Myometrial cell (primary cell): ENCODE measurements around the gene HCFC1. TPM values are rescaled to one million over a fixed set of nuclear protein-coding genes. Genes with fewer than 3 reads are reported as not detected.

Experiments
- total RNA-seq: library from RNA; depleted of rRNA; stranded (reverse); fragments of >200 nt; gene quantifications from 2 replicates; pipeline ENCODE4 v1.2.3, GENCODE V29; 2015

Gene HCFC1
- total RNA-seq, result 30.3 and 30.7 TPM in 2 replicates

DNA sequence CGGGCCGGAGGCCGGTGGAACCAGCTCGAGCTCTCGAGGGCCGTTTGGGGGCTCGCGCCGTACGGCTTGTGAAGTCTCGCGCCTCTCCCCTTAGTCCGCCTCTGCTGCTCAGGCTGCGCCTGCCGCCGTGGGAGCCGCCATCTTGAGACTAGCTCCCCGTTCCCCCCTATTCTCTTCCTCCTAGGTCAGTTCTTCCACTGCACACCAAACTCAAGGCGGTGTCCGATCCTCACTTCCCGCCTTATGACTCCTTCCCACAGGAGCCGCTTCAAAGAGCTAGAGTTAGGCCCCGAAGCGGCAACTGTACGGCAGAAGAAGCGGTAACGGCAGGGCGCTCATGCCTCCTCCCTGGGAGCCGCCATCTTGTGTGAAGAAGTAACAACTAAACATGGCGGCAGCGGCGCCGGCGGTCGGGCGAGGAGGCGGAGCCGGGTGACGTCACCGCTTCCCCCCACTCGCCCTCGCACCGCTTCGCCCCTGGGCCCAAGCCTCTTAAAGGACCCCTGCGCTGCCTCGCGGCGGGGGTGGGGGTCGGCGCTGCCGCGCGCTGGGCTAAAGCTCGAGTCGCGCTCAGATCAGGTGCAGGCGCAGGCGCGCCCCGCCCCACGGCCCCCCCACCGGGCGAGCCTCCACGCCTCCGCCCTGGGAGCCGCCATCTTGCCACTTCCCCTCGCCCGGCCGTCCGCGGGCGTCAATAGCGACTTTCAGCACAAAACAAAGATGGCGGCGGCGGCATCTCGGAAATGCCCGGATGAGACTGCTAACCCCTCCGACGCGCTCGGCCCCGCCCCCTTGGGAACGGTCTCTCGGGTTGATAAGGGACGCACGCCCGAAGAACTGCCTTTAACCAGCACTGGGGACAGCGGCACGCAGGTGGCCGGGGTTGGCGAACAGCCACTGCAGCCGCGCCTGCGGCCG lies at the start of gene HCFC1:
TSS of gene HCFC1 (minus strand) at position 369 of the 918 bp plus-strand sequence. CDS start 978 bp downstream, outside the sequence.

DNA sequence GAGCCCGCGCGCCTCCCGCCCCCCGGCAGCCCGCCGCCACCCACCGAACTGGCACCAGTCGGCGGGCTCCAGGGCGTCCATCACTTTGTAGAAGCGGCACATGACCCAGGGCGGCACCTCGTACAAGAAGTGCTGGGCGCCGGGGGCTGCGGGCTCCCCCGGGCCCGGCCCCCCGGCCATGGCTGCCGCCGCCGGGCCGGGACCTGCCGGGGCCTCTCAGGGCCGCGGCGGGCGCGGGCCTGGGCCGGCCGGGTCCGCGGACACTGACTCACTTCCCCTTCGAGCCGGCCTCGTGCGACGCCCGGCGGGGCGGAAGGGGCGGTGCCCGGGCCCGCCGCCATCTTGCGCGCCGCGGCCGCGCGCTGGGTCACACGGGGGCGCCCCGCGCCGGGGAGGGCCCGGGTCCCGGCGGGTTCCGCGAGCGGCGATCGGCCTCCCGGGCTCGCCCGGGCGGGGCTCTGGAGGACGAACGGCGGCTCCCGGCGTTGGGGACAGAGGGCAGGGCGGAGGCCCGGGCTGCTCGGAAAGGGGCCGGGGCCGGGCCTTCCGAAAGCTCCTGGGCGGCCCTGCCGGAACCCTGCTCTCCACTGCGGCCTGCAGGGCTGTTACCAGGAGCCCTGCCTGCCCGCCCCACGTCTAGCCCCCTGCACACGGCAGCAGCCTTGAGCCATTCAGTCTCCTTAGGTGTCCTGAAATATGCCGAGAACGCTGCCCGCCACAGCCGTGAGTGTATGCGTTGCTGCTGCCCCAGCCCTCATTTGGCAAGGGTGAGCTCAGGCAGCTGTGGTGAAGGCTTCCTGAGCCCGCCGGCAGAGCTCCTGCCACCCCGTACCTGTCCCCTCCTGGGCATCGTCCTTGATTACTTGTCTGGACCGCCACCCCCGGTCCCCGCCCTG lies 48.3 kb upstream of the HCFC1 start, which contains the start of gene IRAK1:
TSS of gene IRAK1 (minus strand) at position 270 of the 896 bp plus-strand sequence. CDS start at position 180, 90 bp downstream.

DNA sequence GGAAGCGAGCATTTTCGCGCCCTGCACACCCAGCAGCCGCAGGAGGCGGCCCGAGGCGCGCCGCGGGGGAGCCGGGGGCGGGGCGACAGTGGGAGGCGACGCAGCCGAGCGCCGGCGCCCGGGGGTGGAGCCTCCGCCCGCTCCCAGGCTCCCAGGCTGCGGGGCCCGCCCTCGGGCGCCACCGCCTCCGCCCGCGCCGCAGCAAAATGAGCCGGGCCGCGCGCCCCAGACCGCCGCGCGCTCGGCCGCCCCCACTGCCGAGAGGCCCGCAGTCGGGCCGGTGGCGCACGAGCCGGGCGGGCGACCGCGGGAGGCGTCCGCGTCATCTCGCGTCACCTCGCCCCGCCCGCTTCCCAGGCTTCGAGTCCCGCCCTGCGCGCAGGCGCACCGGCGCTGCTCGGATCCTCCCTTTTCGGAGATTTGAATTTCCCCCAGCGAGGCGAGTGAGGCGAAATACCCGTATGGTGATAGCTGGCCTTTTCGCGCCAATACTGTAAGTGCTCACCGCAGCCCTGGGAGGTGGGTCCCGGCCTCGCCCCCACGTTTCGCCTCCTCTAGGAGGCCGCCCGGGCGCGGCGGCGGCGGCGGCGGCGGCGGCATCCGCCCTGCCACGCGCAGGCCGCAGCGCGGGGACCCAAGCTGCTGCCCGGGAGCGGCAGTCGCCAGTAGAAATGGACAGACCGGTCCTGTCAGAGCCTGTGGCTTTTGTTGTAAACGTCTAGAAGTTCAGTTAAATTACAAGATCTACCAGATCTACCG lies 929 bp upstream of the HCFC1 start, which contains the start of gene TMEM187:
TSS of gene TMEM187 (plus strand) at position 387 of the 759 bp plus-strand sequence. CDS start 9,309 bp downstream, outside the sequence.

DNA sequence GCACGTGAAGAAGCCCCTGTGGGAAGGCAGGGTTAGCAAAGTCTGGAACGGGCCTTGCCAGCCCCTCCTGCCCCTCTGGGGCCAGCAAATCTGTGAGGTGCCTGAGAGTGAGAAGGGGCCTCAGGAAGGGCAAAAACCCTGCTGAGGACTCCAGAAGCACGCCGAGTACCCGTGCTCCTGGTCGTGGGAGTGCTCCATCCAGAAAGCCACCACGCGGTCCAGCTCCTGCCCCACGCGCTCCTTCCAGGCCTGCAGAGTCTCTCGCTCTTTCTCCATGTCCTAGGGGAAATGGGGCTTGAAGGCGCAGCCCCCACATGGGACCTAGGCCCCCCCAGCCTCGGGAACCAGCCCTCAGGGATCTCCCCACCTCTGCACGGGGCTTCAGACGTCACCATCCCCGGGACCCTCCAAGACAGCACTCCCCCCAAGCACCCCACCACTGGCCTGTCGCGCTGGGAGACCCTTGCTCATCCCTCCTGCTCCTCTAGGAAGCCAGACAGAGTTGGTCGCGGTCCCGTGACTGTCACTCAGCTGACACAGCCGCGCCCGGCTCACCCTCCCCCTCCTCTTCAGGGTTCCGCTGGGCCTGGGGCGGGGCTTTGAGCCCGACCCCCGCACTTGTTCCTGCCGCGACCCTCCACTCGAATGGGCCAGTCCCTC lies 27.3 kb downstream of the HCFC1 start, which contains the start of gene RENBP:
TSS of gene RENBP (minus strand) at position 504 of the 660 bp plus-strand sequence. CDS start at position 471, 33 bp downstream.

DNA sequence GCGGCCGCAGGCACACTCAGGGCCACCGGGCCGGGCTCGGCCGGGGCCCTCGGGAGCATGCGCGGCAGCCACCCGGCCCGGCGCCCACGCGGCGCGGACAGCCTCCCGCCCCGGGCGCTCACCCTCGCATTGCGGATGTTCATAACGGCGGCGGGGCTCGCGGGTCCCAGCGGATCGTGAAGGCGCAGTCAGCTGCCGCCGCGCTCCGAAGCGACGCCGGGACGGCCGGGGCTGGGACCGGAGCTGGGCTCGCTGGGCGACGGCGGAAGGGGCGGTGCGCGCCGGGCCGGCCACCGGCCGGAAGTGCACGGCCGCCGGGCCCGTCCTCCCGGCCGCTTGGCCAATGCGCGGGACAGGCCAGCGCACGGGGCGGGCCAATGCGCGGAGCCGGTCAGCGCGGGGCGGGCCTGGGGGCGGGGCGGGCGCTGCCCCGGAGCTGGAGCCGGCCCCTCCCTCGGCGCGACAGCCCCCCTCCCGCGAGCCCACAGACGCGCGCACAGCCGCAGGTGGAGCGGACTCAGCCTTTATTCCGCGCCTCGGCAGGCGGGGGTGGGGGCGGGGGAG lies 36.8 kb downstream of the HCFC1 start, which contains the start of gene NAA10:
TSS of gene NAA10 (minus strand) at position 276 of the 564 bp plus-strand sequence. CDS start at position 143, 133 bp downstream.

DNA sequence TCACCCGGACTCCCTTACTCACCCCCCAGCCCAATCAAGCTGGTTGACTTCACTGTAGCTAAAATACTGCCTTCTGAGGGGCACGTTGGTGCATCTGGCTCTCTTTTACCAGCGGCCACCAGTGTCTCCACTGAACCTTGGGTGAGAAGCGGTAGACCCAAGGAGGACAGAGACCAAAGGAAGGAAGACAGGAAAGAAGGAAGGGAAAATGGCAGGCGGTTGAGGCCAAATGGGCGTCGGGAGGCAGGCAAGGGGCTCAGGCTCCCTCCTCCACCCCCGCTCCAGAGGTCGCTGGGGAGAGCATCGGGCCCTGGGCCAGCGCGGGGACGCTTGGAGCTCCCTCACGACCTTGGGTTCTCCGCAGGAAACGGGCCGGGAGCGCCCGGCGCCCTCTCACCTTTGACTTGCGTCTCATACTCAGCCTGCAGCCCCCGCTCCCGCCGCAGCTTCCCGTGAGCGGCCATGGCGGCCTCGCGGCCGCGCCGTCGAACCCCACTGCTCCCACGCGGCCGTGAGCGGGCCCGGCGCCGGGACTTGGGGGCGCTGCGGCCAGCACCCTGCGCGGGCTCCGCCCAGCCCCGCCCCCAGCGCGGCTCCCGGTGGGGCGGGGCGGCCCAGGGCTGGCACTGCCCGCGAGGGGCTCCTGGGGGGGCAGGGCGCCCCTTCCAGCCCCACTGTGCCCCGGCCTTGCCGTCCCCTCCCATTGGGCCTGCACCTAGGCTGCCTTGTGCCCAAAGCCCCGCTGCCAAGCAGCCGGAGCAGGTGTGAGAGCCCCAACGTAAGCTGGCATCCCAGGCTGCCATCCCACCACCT lies 45.7 kb downstream of the HCFC1 start, which contains the start of gene ARHGAP4:
TSS of gene ARHGAP4 (minus strand) at position 526 of the 813 bp plus-strand sequence. CDS start at position 464, 62 bp downstream.

DNA sequence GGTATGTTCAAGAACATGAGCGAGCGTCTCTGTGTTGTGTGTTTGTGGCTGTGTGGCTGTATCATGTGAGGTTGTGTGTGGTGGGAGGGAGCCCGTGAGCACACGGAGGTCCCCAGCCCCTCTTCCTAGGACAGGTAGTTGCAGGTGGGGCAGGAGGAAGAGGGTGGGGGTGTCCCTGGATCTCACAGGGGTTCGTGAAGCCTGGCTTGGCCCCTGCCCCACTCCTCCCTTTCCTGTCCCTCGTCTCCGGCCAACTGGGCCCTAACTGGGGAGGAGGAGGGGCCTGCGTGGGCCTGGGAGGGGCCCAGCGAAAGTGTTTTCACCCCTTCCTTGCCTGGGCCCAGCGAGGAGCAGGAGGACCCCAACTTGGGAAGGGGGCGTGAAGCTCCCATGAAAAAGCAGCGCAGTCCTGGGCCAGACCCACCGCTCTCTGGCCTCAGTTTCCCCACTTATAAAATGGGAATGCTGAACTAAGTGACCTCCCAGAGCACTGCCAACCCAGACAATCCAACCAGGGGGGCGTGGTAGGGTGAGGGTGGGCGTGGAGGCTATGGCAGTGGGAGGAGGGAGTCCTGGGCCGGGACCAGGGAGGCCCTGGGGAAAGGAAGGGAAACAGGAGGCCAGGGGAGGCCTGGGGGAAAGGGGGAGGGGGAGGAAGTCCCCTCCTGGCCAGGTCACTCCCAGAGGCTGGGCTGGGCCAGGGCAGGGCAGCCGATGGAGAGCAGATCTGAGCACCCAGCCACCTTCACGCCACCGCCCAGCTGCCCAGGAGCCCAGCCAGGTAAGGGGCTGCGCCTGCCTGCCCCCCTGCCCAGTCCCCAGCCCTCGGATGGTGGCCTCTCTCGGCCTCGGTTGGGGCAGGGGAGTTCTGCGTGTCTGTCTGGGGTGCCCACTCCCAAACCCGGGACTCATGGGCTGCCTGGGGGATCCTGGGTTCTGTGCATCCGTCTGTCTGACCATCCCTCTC lies 67.3 kb downstream of the HCFC1 start, which contains the start of gene AVPR2:
TSS of gene AVPR2 (plus strand) at position 683 of the 967 bp plus-strand sequence. CDS start 473 bp downstream, outside the sequence.

Other genes starting within 250 kb of the HCFC1 start
- gene BCAP31, start 247.4 kb downstream of the HCFC1 start, total RNA-seq, result 144 and 177 TPM in 2 replicates
- gene ABCD1, start 247.0 kb downstream of the HCFC1 start, total RNA-seq, result 12.9 and 17.0 TPM in 2 replicates
- gene PLXNB3, start 207.6 kb downstream of the HCFC1 start, total RNA-seq, result 2.3 and 2.6 TPM in 2 replicates
- gene SRPK3, start 190.8 kb downstream of the HCFC1 start, total RNA-seq, result 0.35 TPM in 1 of 2 replicates, not detected in the other
- gene IDH3G, start 177.4 kb downstream of the HCFC1 start, total RNA-seq, result 87.9 and 122 TPM in 2 replicates
- gene SSR4, start 177.2 kb downstream of the HCFC1 start, total RNA-seq, result 261 and 266 TPM in 2 replicates
- gene PDZD4, start 141.3 kb downstream of the HCFC1 start, total RNA-seq, result 0.58 TPM in 1 of 2 replicates, not detected in the other
- 13.1 and 19.0 TPM in 2 replicates for gene L1CAM, start 85.6 kb downstream of the HCFC1 start, total RNA-seq
- not detected in 2 replicates for gene AVPR2, start 67.1 kb downstream of the HCFC1 start, total RNA-seq
- gene ARHGAP4, start 45.6 kb downstream of the HCFC1 start, total RNA-seq, result 1.7 and 10.6 TPM in 2 replicates
- gene NAA10, start 36.8 kb downstream of the HCFC1 start, total RNA-seq, result 148 and 181 TPM in 2 replicates
- 0.53 and 2.3 TPM in 2 replicates for gene RENBP, start 27.2 kb downstream of the HCFC1 start, total RNA-seq
- gene TMEM187, start 936 bp upstream of the HCFC1 start, total RNA-seq, result 11.5 and 20.2 TPM in 2 replicates
- gene IRAK1, start 48.1 kb upstream of the HCFC1 start, total RNA-seq, result 80.8 and 96.9 TPM in 2 replicates
- 11.7 and 24.8 TPM in 2 replicates for gene MECP2, start 125.9 kb upstream of the HCFC1 start, total RNA-seq
- gene OPN1LW, start 172.4 kb upstream of the HCFC1 start, total RNA-seq, result not detected in 2 replicates
- not detected in 2 replicates for gene OPN1MW, start 210.8 kb upstream of the HCFC1 start, total RNA-seq
- not detected in 2 replicates for gene OPN1MW2, start 247.9 kb upstream of the HCFC1 start, total RNA-seq